CD8-positive, alpha-beta memory T cell (primary cell): ENCODE results near the gene APP. TPM values are rescaled to one million over a fixed set of nuclear protein-coding genes. Genes with fewer than 3 reads are reported as not detected.

Experiments used
- CTCF ChIA-PET: fragments of 350-600 bp; sonication (Branson Sonifier 250); formaldehyde crosslinking; loops from one replicate; lab custom pipeline; 2021; ENCODE audit warnings: antibody characterized with exemption; lab: Charles Lee
- POLR2A ChIA-PET: fragments of 350-600 bp; sonication (Branson Sonifier 250); formaldehyde crosslinking; loops from one replicate; lab custom pipeline; 2021; ENCODE audit warnings: antibody characterized with exemption; lab: Charles Lee
- DNase-seq, 5 donors: peaks; one replicate each; pipeline versions ENCODE4 v3.0.0 to v3.0.0-alpha.2; 2020 to 2022; ENCODE audit warnings: mixed read lengths in 1 of 5
- H3K27ac ChIP-seq: one replicate; pipeline ENCODE4 v1.7.0; 2013; ENCODE audit warnings: low read depth, mild to moderate bottlenecking, low read length, moderate library complexity
- H3K27me3 ChIP-seq: 2 replicates; pipeline ENCODE4 v1.7.0; 2013; ENCODE audit warnings: low read length, mild to moderate bottlenecking; ENCODE audit not compliant: insufficient read depth, poor library complexity, severe bottlenecking
- H3K36me3 ChIP-seq: 2 replicates; pipeline ENCODE4 v1.7.0; 2013; ENCODE audit warnings: mild to moderate bottlenecking, low read length, moderate library complexity; ENCODE audit not compliant: insufficient read depth
- H3K4me1 ChIP-seq: 2 replicates; pipeline ENCODE4 v1.7.0; 2013; ENCODE audit warnings: mild to moderate bottlenecking, low read length, moderate library complexity; ENCODE audit not compliant: insufficient read depth
- H3K4me3 ChIP-seq: 2 replicates; pipeline ENCODE4 v1.7.0; 2013; ENCODE audit warnings: mild to moderate bottlenecking, low read length
- H3K9me3 ChIP-seq: 2 replicates; pipeline ENCODE4 v1.7.0; 2013; ENCODE audit warnings: mild to moderate bottlenecking, low read length
- H3K27ac Mint-ChIP-seq, 8 donors: one replicate each; pipeline ENCODE4 v1.8.0; 2020 to 2021; ENCODE audit warnings: mixed read lengths in 8 of 8, mild to moderate bottlenecking in 6 of 8, inconsistent platforms in 3 of 8, moderate library complexity in 3 of 8
- H3K27me3 Mint-ChIP-seq, 2 donors: one replicate each; pipeline ENCODE4 v1.8.0; 2020 to 2021; ENCODE audit warnings: mixed read lengths in 2 of 2, mild to moderate bottlenecking in 1 of 2, moderate library complexity in 1 of 2
- H3K36me3 Mint-ChIP-seq, 3 donors: one replicate each; pipeline ENCODE4 v1.8.0; 2020 to 2021; ENCODE audit warnings: mixed read lengths in 3 of 3, inconsistent platforms in 1 of 3, mild to moderate bottlenecking in 1 of 3
- H3K4me1 Mint-ChIP-seq, 3 donors: one replicate each; pipeline ENCODE4 v1.8.0; 2020 to 2021; ENCODE audit warnings: mixed read lengths in 3 of 3, inconsistent platforms in 1 of 3, mild to moderate bottlenecking in 1 of 3
- H3K4me3 Mint-ChIP-seq, 7 donors: one replicate each; pipeline ENCODE4 v1.8.0; 2020 to 2021; ENCODE audit warnings: mixed read lengths in 7 of 7, mild to moderate bottlenecking in 6 of 7, moderate library complexity in 4 of 7, inconsistent platforms in 2 of 7
- H3K9me3 Mint-ChIP-seq, 5 donors: one replicate each; pipeline ENCODE4 v1.8.0; 2020 to 2022; ENCODE audit warnings: mixed read lengths in 5 of 5, mild to moderate bottlenecking in 3 of 5, moderate library complexity in 2 of 5, inconsistent platforms in 1 of 5
- polyA plus RNA-seq: library from polyadenylated mRNA; unstranded; fragments of 300-500 nt; fragmentation: Illumina TruSeq; gene quantifications from one replicate; pipeline ENCODE4 v1.2.3, GENCODE V29; 2021
- total RNA-seq, 2 experiments: library from RNA; stranded (reverse); gene quantifications; one replicate each; pipeline ENCODE4 v1.2.3, GENCODE V29; 2021

APP gene
- total and polyA plus RNA-seq, 3 experiments from 2014 or later, result 5.3 to 15.3 (median 15.2) TPM

- Histone ChIP-seq H3K27me3 (no peaks in the 10 kb centered on the region), H3K27ac (no peak overlapping the region), H3K9me3 (no peaks in the 10 kb centered on the region), H3K36me3 (no peaks in the 10 kb centered on the region), H3K4me3 (no peak overlapping the region), H3K4me1 (no peaks in the 10 kb centered on the region)
- H3K9me3 Mint-ChIP-seq, result no peaks in the 10 kb centered on the region
- ChIA-PET POLR2A (no interaction called here), CTCF (no interaction called here)
- H3K4me1 Mint-ChIP-seq, result no peaks in the 10 kb centered on the region
- no peak overlapping the region for H3K4me3 Mint-ChIP-seq
- DNase-seq, result no peak
- peaks cover 0 to 1% of the 10 kb centered on the region in 2 donors for H3K27me3 Mint-ChIP-seq
- no peak overlapping the region for H3K27ac Mint-ChIP-seq
- no peaks in the 10 kb centered on the region for H3K36me3 Mint-ChIP-seq
These were observed 262.1 kb downstream of the APP start for GRCh38 chr21:25908495-25908894.

- Mint-ChIP-seq H3K9me3 (no peaks in the 10 kb centered on the region), H3K27ac (no peak overlapping the region), H3K4me1 (no peaks in the 10 kb centered on the region), H3K27me3 (peaks cover 0 to 1% of the 10 kb centered on the region in 2 donors), H3K4me3 (no peak overlapping the region), H3K36me3 (no peaks in the 10 kb centered on the region)
- H3K4me3 ChIP-seq, result no peak overlapping the region
- no peak overlapping the region for H3K27ac ChIP-seq
- H3K9me3 ChIP-seq, result no peaks in the 10 kb centered on the region
- ChIA-PET POLR2A (no interaction called here), CTCF (interaction anchor here (1.2 kb wide), 1 partner anchor 12 kb away, joined by 4 read pairs; no protein-coding TSS in a partner anchor)
- no peak for DNase-seq
- H3K27me3 ChIP-seq, result no peaks in the 10 kb centered on the region
- no peaks in the 10 kb centered on the region for H3K4me1 ChIP-seq
- H3K36me3 ChIP-seq, result no peaks in the 10 kb centered on the region
These were observed 262.8 kb downstream of the APP start for GRCh38 chr21:25907573-25908275.

GRCh38 chr21:25906587-25906986 lies 264.0 kb downstream of the APP start:
- POLR2A ChIA-PET, result no interaction called here
- H3K27ac ChIP-seq, result no peak overlapping the region
- no peak overlapping the region for H3K27ac Mint-ChIP-seq

GRCh38 chr21:25905126-25905525 lies 265.4 kb downstream of the APP start:
- no peaks in the 10 kb centered on the region for H3K9me3 Mint-ChIP-seq
- Histone ChIP-seq H3K27ac (no peak overlapping the region), H3K4me3 (no peak overlapping the region), H3K36me3 (no peaks in the 10 kb centered on the region), H3K4me1 (no peaks in the 10 kb centered on the region), H3K27me3 (no peaks in the 10 kb centered on the region), H3K9me3 (no peaks in the 10 kb centered on the region)
- H3K27me3 Mint-ChIP-seq, result peaks cover 0 to 1% of the 10 kb centered on the region in 2 donors
- CTCF ChIA-PET, result no interaction called here
- DNase-seq, result no peak
- POLR2A ChIA-PET, result no interaction called here
- H3K36me3 Mint-ChIP-seq, result no peaks in the 10 kb centered on the region
- H3K27ac Mint-ChIP-seq, result peak overlapping the region in 1 of 8 donors; percentile 12
- H3K4me3 Mint-ChIP-seq, result no peak overlapping the region
- H3K4me1 Mint-ChIP-seq, result no peaks in the 10 kb centered on the region

More at GRCh38 chr21:25906587-25906986, 264.0 kb downstream of the APP start:
- H3K36me3 Mint-ChIP-seq, result no peaks in the 10 kb centered on the region
- H3K4me3 ChIP-seq, result no peak overlapping the region
- peaks cover 0 to 1% of the 10 kb centered on the region in 2 donors for H3K27me3 Mint-ChIP-seq
- no peak for DNase-seq
- no peaks in the 10 kb centered on the region for H3K9me3 ChIP-seq
- no peak overlapping the region for H3K4me3 Mint-ChIP-seq
- no peaks in the 10 kb centered on the region for H3K36me3 ChIP-seq
- no peaks in the 10 kb centered on the region for H3K9me3 Mint-ChIP-seq
- no peaks in the 10 kb centered on the region for H3K4me1 ChIP-seq
- H3K27me3 ChIP-seq, result no peaks in the 10 kb centered on the region
- CTCF ChIA-PET, result interaction anchor here (1.2 kb wide), 1 partner anchor 11 kb away, joined by 4 read pairs; no protein-coding TSS in a partner anchor
- H3K4me1 Mint-ChIP-seq, result no peaks in the 10 kb centered on the region

GRCh38 chr21:25904044-25904695 lies 266.4 kb downstream of the APP start:
- Histone ChIP-seq H3K4me3 (no peak overlapping the region), H3K9me3 (no peaks in the 10 kb centered on the region), H3K36me3 (no peaks in the 10 kb centered on the region), H3K27me3 (no peaks in the 10 kb centered on the region), H3K4me1 (no peaks in the 10 kb centered on the region), H3K27ac (no peak overlapping the region)
- Mint-ChIP-seq H3K36me3 (no peaks in the 10 kb centered on the region), H3K4me1 (no peaks in the 10 kb centered on the region), H3K27me3 (peaks cover 0 to 1% of the 10 kb centered on the region in 2 donors), H3K4me3 (no peak overlapping the region), H3K27ac (no peak overlapping the region), H3K9me3 (no peaks in the 10 kb centered on the region)
- ChIA-PET POLR2A (no interaction called here), CTCF (no interaction called here)
- no peak for DNase-seq

- ChIA-PET CTCF (no interaction called here), POLR2A (no interaction called here)
- no peak overlapping the region for H3K4me3 ChIP-seq
- H3K9me3 ChIP-seq, result no peaks in the 10 kb centered on the region
- DNase-seq, result no peak
- H3K9me3 Mint-ChIP-seq, result no peaks in the 10 kb centered on the region
- no peaks in the 10 kb centered on the region for H3K27me3 ChIP-seq
- H3K36me3 Mint-ChIP-seq, result no peaks in the 10 kb centered on the region
- peaks cover 0 to 1% of the 10 kb centered on the region in 2 donors for H3K27me3 Mint-ChIP-seq
- no peak overlapping the region for H3K4me3 Mint-ChIP-seq
- H3K27ac ChIP-seq, result no peak overlapping the region
- no peaks in the 10 kb centered on the region for H3K4me1 Mint-ChIP-seq
- no peaks in the 10 kb centered on the region for H3K36me3 ChIP-seq
- no peaks in the 10 kb centered on the region for H3K4me1 ChIP-seq
- no peak overlapping the region for H3K27ac Mint-ChIP-seq
These were observed 267.0 kb downstream of the APP start for GRCh38 chr21:25903607-25904006.

- POLR2A ChIA-PET, result no interaction called here
- Mint-ChIP-seq H3K27me3 (peaks cover 1 to 2% of the 10 kb centered on the region in 2 donors), H3K36me3 (no peaks in the 10 kb centered on the region), H3K27ac (no peak overlapping the region), H3K4me1 (peaks cover 0 to 3% (median 0%) of the 10 kb centered on the region in 3 donors), H3K9me3 (peaks cover 0 to 2% (median 0%) of the 10 kb centered on the region in 5 donors), H3K4me3 (no peak overlapping the region)
- no peak overlapping the region for H3K4me3 ChIP-seq
- H3K27me3 ChIP-seq, result no peaks in the 10 kb centered on the region
- H3K36me3 ChIP-seq, result no peaks in the 10 kb centered on the region
- H3K4me1 ChIP-seq, result no peaks in the 10 kb centered on the region
- no peaks in the 10 kb centered on the region for H3K9me3 ChIP-seq
- CTCF ChIA-PET, result interaction anchor here (1.2 kb wide), 1 partner anchor 9 kb away, joined by 3 read pairs; no protein-coding TSS in a partner anchor
- H3K27ac ChIP-seq, result no peak overlapping the region
- DNase-seq, result no peak
These were observed 269.1 kb downstream of the APP start for GRCh38 chr21:25901330-25901979.

- H3K27me3 Mint-ChIP-seq, result peaks cover 0 to 5% of the 10 kb centered on the region in 2 donors
- no peak for DNase-seq
- peaks cover 0 to 7% (median 0%) of the 10 kb centered on the region in 3 donors for H3K4me1 Mint-ChIP-seq
- H3K36me3 Mint-ChIP-seq, result no peaks in the 10 kb centered on the region
- Histone ChIP-seq H3K9me3 (no peaks in the 10 kb centered on the region), H3K36me3 (no peaks in the 10 kb centered on the region), H3K27ac (no peak overlapping the region), H3K4me3 (no peak overlapping the region), H3K27me3 (no peaks in the 10 kb centered on the region), H3K4me1 (no peaks in the 10 kb centered on the region)
- peaks cover 0 to 2% (median 0%) of the 10 kb centered on the region in 5 donors for H3K9me3 Mint-ChIP-seq
- H3K27ac Mint-ChIP-seq, result no peak overlapping the region
- ChIA-PET CTCF (no interaction called here), POLR2A (no interaction called here)
- H3K4me3 Mint-ChIP-seq, result no peak overlapping the region
These were observed 271.9 kb downstream of the APP start for GRCh38 chr21:25898671-25899070.
